Esophagus muscularis mucosa (tissue), 4 donors: ENCODE results near the gene AIP.

Experiments used
- CTCF ChIP-seq, 3 experiments: fragments of 200-600 bp in 2 of 3; fragments of 450-650 bp in 1 of 3; sonication (generic) in 2 of 3; IDR thresholded peaks; one replicate each; pipeline ENCODE4 v1.5.1; 2017 to 2019; ENCODE audit warnings: antibody characterized with exemption in 3 of 3, mild to moderate bottlenecking in 2 of 3, moderate library complexity in 1 of 3
- EP300 ChIP-seq: sonication (generic); formaldehyde crosslinking; IDR thresholded peaks from one replicate; pipeline ENCODE4 v1.6.1; 2017; ENCODE audit warnings: antibody characterized with exemption
- POLR2A ChIP-seq: fragments of 450-650 bp; IDR thresholded peaks from one replicate; pipeline ENCODE4 v1.6.1; 2017; ENCODE audit warnings: antibody characterized with exemption, moderate library complexity, mild to moderate bottlenecking, low read depth
- POLR2AphosphoS5 ChIP-seq, 2 donors: sonication (generic); formaldehyde crosslinking; IDR thresholded peaks; one replicate each; pipeline ENCODE4 v1.6.1; 2017; ENCODE audit warnings: antibody characterized with exemption in 2 of 2

- TF ChIP-seq POLR2A (no peak), CTCF (IDR thresholded peaks at IDR 0.05) (no peak), POLR2AphosphoS5 (IDR thresholded peaks at IDR 0.05) (no peak), EP300 (no peak)
Measured at GRCh38 chr11:67528376-67528775, 45.5 kb downstream of the AIP start.
